Lower lobe of right lung (tissue), 2 donors: ENCODE data around the gene UBE2K. TPM values are rescaled to one million over a fixed set of nuclear protein-coding genes. Genes with fewer than 3 reads are reported as not detected.

ENCODE experiments used
- ATAC-seq, 2 donors: fragments of 200-7000 bp; cut with Tn5 transposase; one replicate each; pipeline ENCODE4 v1.9.1; 2020 to 2022; ENCODE audit warnings: mild to moderate bottlenecking in 2 of 2, moderate library complexity in 2 of 2
- DNase-seq: peaks from one replicate; pipeline ENCODE4 v3.0.0-alpha.2; 2020
- H3K27ac ChIP-seq: fragments of 200-600 bp; one replicate; pipeline ENCODE4 v1.8.0; 2022
- H3K27me3 ChIP-seq: fragments of 200-600 bp; one replicate; pipeline ENCODE4 v1.8.0; 2022; ENCODE audit warnings: low read depth
- H3K36me3 ChIP-seq: fragments of 200-600 bp; one replicate; pipeline ENCODE4 v1.8.0; 2022; ENCODE audit warnings: mild to moderate bottlenecking
- H3K4me1 ChIP-seq: fragments of 200-600 bp; one replicate; pipeline ENCODE4 v1.8.0; 2022
- H3K4me3 ChIP-seq: fragments of 200-600 bp; one replicate; pipeline ENCODE4 v1.8.0; 2022; ENCODE audit warnings: mild to moderate bottlenecking
- H3K9me3 ChIP-seq: fragments of 200-600 bp; one replicate; pipeline ENCODE4 v1.8.0; 2022
- intact Hi-C: fragments of 100-400 bp; cut with DNase I; formaldehyde crosslinking; loops from one replicate; pipeline ENCODE4 v1.11.0; 2022
- total RNA-seq: library from RNA; stranded (reverse); fragmentation: NEBNext Ultra II Directional; extraction: Animal tissue kit (Norgen Biotek cat#: 25700); gene quantifications from one replicate; pipeline ENCODE4 v1.2.1, GENCODE V29; 2021
- TF ChIP-seq, protein P1 (sequence below): fragments of 200-600 bp; IDR thresholded peaks from one replicate; pipeline ENCODE4 v1.8.0; 2022; ENCODE audit warnings: antibody characterized with exemption, mild to moderate bottlenecking
- donor health status: DM: no; HTN: yes; CAD: no; lungs with severe emphysema.

UBE2K gene
- total RNA-seq, 1 donor from 2014 or later = 54.3 TPM

- no peaks in the 10 kb centered on the region for H3K27me3 ChIP-seq
- no peak overlapping the region for H3K27ac ChIP-seq
- ATAC-seq = no peak
- H3K36me3 ChIP-seq = peaks cover 44% of the 10 kb centered on the region
- H3K9me3 ChIP-seq = no peaks in the 10 kb centered on the region
- intact Hi-C loops = no loop called here
- no peaks in the 10 kb centered on the region for H3K4me1 ChIP-seq
- no peak overlapping the region for H3K4me3 ChIP-seq
- DNase-seq = no peak
- TF ChIP-seq, protein P1, sequence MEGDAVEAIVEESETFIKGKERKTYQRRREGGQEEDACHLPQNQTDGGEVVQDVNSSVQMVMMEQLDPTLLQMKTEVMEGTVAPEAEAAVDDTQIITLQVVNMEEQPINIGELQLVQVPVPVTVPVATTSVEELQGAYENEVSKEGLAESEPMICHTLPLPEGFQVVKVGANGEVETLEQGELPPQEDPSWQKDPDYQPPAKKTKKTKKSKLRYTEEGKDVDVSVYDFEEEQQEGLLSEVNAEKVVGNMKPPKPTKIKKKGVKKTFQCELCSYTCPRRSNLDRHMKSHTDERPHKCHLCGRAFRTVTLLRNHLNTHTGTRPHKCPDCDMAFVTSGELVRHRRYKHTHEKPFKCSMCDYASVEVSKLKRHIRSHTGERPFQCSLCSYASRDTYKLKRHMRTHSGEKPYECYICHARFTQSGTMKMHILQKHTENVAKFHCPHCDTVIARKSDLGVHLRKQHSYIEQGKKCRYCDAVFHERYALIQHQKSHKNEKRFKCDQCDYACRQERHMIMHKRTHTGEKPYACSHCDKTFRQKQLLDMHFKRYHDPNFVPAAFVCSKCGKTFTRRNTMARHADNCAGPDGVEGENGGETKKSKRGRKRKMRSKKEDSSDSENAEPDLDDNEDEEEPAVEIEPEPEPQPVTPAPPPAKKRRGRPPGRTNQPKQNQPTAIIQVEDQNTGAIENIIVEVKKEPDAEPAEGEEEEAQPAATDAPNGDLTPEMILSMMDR = no peak
Observed at GRCh38 chr4:39745920-39746319, 48.0 kb downstream of the UBE2K start.

GRCh38 chr4:39750216-39750615 lies 52.3 kb downstream of the UBE2K start:
- Histone ChIP-seq H3K4me3 (no peak overlapping the region), H3K9me3 (no peaks in the 10 kb centered on the region), H3K27ac (no peak overlapping the region), H3K4me1 (peaks cover 5% of the 10 kb centered on the region), H3K36me3 (peaks cover 59% of the 10 kb centered on the region), H3K27me3 (no peaks in the 10 kb centered on the region)
- no peak for DNase-seq
- TF ChIP-seq, protein P1 = no peak
- intact Hi-C loops = no loop called here
- no peak for ATAC-seq

DNA sequence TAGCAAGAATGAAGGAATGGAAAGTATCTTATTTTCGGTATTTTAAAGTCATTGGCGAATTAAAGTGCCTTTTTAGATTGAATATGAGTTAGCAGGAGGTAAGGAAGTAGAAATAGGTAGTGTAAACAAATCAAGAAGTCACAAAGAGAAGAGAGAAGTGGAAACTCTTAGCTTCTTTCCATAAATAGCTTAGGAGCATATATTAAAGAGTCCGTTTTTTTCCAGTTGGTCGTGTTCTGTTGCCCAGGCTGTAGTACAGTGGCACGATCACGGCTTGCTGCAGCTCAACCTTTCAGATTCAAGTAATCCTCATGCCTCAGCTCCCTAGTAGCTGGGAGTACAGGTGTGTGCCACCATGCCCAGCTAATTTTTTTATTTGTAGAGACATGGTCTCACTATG lies 56.4 kb downstream of the UBE2K start:
- peaks cover 61% of the 10 kb centered on the region for H3K36me3 ChIP-seq
- ATAC-seq (peak; percentile 11 to 50), DNase-seq (no peak)
- H3K27ac ChIP-seq = no peak overlapping the region
- no peaks in the 10 kb centered on the region for H3K9me3 ChIP-seq
- intact Hi-C loops = no loop called here
- H3K4me3 ChIP-seq = no peak overlapping the region
- H3K4me1 ChIP-seq = peaks cover 5% of the 10 kb centered on the region
- no peaks in the 10 kb centered on the region for H3K27me3 ChIP-seq
- TF ChIP-seq, protein P1 = no peak

DNA sequence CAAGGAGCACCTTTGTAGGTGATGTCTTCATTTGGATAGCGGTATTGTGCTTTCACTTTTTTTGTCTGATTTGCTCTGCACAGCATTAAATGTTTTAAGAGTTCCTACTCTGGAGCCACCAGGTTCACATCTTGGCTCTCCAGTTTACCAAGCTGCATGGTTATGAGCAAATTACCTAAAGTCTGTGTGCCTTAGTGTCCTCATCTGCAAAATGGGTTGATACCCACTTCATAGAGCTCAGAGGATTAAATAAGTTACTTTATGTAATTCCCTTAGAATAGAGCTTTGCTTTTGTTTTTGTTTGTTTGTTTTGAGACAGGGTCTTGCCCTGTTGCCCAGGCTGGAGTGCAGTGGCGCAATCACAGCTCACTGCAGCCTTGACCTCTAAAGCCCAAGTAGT lies 58.2 kb downstream of the UBE2K start:
- ATAC-seq (no peak), DNase-seq (no peak)
- H3K36me3 ChIP-seq = peaks cover 66% of the 10 kb centered on the region
- H3K4me1 ChIP-seq = peaks cover 5% of the 10 kb centered on the region
- H3K4me3 ChIP-seq = no peak overlapping the region
- TF ChIP-seq, protein P1 = no peak
- intact Hi-C loops = no loop called here
- no peak overlapping the region for H3K27ac ChIP-seq
- H3K9me3 ChIP-seq = no peaks in the 10 kb centered on the region
- no peaks in the 10 kb centered on the region for H3K27me3 ChIP-seq

- no peak overlapping the region for H3K27ac ChIP-seq
- H3K9me3 ChIP-seq = no peaks in the 10 kb centered on the region
- intact Hi-C loops = no loop called here
- no peaks in the 10 kb centered on the region for H3K27me3 ChIP-seq
- ATAC-seq = no peak
- peaks cover 5% of the 10 kb centered on the region for H3K4me1 ChIP-seq
- DNase-seq = no peak
- no peak overlapping the region for H3K4me3 ChIP-seq
- H3K36me3 ChIP-seq = peaks cover 69% of the 10 kb centered on the region
- TF ChIP-seq, protein P1 = no peak
Observed at GRCh38 chr4:39758176-39758575, 60.2 kb downstream of the UBE2K start.

DNA sequence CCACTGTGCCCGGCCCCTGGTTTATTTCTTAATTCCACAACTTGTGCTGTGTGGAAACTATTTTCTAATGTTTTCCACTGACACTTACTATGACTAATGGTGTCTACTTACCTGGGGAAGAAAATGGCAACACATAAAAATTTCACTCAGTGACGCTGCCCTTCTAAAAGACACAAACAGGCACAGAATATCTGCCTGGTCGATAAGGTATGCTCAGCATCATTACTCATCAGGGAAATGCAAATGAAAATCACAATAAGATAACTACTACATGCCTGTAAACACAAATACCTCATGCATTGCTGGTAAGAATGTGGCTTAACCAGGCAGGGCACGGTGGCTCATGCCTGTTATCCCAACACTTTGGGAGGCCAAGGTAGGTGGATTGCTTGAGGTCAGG lies 61.6 kb downstream of the UBE2K start:
- no peak for ATAC-seq
- Histone ChIP-seq H3K4me3 (no peak overlapping the region), H3K4me1 (peaks cover 2% of the 10 kb centered on the region), H3K27ac (no peak overlapping the region), H3K9me3 (no peaks in the 10 kb centered on the region), H3K27me3 (no peaks in the 10 kb centered on the region), H3K36me3 (peaks cover 81% of the 10 kb centered on the region)
- DNase-seq = no peak
- TF ChIP-seq, protein P1 = no peak
- intact Hi-C loops = no loop called here
